GM18499 (cell line): Measurements from ENCODE around the gene ATP1A2.

Experiments used
- ATAC-seq: cut with Tn5 transposase; IDR thresholded peaks from one replicate; pipeline ENCODE4 v1.9.1; 2021; ENCODE audit warnings: moderate number of reproducible peaks; ENCODE audit not compliant: insufficient read depth, unreplicated experiment

ATP1A2 gene

DNA sequence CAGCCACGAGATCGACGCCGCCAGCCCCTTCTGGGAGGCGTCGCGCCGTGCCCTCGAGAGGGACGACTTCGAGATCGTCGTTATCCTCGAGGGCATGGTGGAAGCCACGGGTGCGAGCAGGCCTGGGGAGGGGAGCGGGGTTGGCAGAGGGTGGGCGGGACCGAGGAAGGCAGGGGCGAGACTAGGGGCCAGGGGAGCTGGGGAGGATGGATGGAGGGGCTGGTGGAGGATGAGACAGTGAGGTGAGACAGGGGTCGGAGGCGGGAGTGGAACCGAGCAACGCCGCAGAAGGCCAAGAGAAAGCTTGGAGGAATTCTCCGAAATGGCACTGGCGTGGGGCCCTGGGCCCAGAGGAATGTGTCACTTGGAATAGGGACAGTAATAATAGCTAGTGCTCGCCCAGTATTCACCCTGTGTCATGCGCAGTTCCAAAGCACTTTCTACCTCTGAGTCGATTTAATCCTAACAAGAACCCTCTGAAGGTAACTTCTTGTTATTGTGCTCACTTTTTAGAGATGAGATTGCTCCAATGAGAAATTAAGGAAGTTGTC, 30.7 kb upstream of the ATP1A2 start:
- no peak for ATAC-seq

DNA sequence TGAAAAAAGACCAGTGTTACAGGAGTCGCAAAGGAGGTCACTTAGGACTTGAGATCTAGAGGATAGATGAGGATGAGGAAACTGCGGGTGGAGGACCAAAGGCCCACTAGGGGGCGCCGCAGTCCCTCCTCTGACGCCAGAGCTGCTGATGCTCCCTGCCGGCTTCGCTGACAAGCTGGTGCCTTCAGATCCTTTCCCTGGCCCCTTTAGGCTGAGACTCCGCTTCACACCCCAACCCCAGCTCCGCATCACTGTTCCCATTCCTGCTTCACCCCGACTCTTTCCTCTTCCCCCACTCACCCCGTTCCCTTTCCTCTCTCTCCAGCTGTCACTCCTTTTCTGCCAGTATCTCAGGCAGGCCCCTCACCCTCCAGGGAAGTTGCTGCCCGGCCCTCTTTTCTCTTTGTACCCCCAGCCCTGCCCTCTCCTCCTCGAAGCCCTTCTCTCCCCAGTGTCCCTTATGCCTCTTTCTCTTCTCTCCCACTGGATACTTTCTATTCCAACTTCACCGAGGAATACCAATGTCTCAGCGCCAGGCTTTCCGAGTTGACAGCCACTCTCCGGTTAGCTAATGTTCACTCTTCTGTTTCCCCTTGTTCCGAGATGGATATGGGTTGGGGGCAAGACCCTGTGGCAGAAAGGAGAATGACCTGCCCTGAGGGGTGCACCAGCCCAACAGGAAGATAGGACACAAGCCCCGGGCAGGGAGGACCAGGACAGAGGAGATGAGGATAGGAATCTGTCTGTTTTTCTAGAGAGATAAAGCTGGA, 29.7 kb upstream of the ATP1A2 start:
- no peak for ATAC-seq

DNA sequence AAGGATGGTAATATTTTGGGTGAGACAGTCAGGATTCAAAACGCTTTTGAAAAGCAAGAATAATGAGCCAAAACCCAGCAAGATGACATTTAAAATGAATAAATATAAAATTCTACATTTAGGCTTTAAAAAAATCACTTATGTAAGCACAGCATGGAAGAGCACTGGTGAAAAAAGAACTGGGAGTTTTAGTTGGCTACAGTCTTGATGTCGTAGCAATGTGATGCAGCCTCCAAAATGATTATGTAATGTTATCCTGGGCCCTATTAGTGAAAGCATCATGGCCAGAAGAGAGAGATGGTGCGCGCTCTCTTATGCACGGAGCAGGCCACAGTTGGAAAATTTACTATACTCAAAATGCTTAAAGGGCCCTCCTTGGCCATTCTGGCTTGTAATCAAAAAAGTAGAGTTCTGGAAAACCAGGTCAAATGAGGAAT, 29.1 kb upstream of the ATP1A2 start:
- ATAC-seq: no peak

DNA sequence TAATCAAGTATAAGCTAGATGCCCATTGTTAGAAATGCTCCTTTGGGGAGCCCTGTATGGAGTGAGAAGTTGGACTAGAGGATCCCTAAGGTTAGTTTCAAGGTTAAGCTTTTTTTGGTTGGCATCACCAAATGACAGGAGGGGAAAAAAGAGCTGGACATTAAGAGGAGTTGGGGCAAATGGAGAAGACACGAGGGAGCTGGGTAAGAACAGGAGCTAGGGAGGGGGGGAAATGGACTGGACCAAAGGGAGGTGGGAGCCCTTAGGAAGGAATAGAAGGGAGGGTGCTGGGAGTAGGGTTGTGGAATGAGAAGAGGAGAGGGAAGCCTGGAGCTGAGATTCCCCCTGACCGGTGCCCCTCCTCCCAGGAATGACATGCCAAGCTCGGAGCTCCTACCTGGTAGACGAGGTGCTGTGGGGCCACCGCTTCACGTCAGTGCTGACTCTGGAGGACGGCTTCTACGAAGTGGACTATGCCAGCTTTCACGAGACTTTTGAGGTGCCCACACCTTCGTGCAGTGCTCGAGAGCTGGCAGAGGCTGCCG, 28.4 kb upstream of the ATP1A2 start:
- ATAC-seq: no peak

DNA sequence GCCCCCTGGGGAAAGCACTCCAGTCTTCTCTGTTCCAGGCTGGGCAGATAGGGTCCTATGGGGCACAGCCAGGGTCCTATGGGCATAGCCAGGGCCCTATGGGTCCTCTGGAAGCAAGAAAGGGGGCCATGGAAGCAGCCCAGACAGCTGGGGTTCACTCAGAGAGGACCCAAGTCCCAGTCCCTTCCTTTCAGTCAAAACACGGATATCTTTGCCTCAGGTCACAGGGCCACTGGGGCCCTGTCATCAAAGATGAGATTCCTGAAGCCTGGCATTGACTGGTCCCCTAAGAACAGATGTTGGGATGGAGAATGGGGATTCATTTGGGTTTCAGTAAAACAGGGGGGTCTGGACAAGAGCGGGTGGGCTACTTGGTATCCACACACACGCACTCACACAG, 25.7 kb upstream of the ATP1A2 start:
- no peak for ATAC-seq

DNA sequence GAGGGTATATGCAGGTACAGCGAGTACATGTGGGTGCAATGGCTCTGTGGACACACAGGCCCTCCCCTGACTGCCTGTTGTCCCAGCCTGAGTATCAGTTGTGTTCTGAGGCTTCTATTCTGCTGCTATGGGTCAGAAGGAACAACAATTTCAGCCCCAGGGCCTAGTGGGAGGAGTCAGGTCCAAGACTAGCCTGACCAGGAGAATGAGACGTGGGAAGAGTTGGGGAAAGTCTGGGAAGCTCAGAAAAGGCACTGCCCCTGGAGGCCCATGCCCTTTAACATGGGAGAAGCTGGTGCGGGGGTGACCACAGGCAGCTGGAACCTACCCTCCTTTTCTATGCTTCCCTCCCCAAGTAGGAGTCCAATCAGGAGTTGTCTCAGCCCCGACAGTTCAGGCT, 24.8 kb upstream of the ATP1A2 start:
- ATAC-seq: no peak

DNA sequence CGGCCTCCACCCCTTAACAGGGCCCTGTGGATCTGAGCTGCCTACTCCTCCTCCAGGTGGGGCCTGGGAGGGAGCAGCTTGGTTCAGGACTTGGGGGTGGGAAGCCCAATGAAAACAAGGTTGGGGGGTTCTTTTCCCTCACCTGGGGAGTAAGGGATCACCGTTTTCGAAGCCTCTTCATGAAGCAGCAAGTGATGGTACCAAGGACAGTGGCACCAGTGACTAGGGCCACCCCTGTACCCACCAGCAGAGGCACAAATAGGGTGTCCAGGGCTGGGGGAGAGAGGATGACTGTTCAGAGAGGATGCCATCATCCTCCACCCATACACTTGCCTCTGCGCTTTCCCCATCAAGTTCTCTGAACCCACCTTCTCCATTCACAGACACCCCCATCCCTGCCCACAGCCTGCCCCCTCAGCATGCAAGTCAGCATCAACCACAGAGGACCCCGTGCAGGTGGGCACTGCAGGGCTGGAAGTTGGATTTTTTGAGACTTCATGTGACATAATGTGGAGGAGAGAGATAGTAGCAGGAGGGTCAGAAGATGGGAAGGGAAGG, 23.8 kb upstream of the ATP1A2 start:
- no peak for ATAC-seq

DNA sequence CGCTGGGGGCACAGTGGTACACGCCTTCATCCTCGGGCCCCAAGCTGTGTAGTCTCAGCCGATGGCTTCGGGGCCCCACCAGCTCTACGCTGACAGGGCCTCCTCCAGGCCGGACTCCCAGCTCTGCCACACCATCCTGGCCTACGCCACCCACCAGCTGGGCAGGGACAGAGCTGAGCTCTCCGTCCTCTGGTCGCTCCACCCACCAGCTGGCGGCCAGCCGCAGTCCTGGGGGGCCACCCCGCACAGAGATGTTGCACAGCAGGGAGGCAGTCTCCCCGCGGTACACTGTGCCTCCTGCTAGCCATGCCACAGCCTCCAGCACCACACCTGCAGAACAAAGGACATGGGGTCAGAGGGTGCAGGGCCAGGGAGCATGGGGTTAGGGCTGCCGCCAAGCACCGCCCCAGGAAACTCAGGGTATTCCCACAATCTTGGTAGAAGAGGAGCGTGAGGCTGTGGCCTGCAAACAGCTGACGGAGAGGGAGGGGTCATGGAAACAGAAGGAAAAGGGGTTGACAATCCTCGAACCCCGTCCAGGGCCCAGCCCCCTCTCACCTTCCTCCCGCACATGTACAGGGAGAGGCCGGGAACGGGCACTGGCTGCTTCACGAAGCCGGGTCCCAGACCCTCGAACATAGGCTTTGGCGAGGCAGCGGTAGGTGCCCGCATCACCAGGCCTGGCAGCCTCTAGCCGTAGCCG, 23.0 kb upstream of the ATP1A2 start:
- ATAC-seq: no peak

DNA sequence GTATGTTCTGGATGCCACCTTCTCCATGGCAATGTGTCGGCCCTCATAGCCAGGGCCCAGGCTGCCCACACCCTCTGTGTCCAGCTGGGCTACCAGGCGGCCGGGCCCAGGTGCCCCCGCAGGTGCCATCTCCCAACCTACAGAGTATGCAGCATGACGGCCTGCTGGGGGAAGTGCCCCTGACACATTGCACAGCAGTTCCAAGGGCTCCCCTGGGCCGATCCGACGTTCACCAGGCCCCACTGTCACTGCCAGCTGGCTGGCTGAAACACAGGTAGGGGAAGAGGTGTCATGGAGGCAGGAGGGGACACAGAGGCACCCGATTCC, 22.5 kb upstream of the ATP1A2 start:
- no peak for ATAC-seq

DNA sequence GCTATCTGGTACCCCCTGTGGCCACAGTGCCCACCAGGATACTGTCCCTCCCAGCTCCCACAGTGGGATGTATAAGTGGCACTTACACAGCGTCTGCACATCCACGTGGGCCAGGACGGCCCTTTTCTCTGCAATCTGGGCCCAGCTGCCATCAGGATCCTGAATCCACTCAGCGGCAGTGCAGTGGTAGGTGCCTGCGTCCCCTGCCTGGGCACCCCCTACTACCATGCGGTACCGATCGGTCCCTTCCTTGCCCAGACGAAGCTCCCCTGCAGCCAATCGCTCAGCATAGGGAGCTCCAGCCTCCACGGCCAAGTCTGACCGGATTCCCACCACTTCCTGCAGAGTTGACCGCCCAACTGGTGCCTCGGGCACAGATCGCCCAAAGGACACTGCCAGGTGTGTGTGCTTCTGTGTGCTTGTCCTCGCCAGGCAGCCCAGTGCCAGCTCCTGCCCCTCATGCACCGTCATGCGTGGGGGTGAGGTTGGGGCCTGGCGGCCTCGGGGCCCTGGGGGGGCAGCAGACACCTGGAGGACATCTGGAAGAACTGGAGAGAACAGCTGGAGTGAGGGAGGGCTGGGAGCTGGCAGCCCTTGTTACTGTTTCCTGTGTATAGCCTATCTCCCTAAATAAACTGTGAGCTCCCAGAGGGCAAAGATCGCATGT, 21.8 kb upstream of the ATP1A2 start:
- no peak for ATAC-seq

DNA sequence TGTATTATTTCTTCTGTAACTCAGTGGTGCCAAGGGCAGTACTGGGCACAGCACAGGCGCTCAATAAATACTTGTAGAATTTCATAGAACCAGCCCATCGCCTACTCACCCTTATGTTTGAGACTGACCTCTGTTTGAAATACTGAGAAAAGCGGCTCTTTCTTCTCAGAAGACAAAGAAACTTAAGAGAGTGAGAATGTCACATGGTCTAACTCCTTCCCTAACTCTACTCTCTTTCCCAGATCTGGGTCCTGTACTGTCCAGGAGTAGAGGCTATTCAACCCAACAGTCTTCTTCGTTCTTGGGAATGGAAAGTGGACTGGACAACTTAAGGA, 21.3 kb upstream of the ATP1A2 start:
- ATAC-seq: no peak

DNA sequence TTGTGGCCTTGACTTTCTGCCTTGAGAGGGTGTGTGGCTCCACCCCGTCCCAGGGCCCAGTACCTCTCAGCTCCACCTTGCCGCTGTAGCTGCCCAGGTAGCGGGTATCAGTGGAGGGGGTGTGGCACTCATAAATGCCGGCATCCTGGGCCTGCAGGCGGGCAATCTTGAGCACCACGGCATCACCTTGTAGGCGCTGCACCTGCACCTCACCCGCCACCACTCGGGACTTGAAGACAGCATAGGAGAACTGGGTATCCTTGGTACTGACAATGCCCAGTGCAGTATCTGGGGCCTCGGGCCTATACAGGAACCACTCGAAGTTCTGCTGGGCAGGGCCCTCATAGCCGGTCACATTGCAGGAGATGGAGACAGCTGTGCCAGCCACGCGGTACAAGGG, 20.8 kb upstream of the ATP1A2 start:
- no peak for ATAC-seq

DNA sequence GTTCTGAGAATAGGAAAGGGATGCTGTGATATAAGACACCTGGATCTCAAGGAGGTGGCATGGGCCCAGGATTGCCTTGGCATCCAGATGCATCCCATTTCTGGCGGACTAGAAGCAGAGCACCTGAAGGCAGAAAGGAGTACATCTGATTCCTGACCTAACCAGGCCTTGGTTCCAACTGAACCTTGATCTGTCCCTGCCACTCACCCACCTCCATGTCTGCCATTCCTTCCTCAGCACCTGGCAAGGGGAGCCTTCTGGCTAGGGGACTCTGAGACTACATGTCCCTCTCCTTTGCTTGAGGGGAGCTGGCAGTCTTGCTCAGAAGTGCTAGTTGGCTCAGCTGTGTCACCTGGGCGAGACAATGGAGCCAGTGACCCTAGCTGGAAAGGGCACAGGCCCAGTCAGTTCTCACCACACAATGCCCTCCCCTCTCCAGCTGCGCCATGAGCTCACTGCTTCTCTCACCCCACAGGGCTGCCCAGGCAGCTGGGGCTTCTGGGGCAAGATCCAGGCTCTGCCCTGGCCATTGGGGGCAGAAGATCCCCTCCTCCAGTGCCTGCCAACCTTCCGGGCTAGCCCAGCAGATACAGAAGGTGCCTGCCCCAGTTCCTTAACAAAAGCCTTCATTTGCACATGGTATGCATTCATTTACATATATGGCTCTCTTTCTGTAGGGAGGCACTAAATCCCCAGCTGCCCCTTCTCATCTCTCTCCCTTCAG, 20.0 kb upstream of the ATP1A2 start:
- no peak for ATAC-seq

DNA sequence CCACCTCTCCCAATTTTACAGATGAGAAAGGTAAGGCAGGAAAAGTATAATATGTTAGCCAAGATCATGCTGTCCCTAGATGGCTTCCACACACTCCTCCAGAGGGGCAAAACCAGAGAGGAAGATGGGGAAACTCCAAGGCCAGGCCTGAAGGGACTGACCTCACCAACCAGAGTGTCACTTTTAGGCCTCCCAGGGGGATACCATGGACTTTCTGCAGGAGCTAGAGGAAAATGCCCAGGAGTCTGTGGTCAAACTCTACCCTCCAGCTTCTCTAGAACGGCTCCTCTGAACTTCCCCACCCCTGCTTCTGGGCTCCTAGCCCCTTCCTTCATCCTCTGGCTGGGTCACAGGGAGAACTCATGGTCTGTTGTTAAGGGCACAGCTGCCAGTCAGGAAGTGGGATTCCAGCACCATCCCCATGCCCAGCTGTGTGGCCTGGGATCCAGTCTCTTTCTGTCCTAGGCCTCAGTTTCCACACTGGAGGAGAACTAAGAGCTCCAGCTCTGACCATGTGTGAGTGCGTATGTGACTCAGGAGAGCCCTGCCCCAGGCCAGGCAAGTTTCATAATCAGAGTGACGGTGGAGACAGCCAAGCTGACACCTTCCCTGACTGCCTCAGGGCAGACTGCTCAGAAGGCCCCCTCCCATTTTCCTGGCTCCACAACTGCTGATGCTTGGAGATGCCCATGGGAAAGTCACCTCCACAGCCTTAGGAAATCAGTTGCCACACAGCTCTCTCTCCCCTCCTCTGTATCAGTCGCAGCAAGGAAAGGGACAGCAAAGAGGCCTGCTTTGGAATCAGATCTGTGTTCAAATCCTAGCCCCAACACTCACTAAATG, 19.1 kb upstream of the ATP1A2 start:
- no peak for ATAC-seq

DNA sequence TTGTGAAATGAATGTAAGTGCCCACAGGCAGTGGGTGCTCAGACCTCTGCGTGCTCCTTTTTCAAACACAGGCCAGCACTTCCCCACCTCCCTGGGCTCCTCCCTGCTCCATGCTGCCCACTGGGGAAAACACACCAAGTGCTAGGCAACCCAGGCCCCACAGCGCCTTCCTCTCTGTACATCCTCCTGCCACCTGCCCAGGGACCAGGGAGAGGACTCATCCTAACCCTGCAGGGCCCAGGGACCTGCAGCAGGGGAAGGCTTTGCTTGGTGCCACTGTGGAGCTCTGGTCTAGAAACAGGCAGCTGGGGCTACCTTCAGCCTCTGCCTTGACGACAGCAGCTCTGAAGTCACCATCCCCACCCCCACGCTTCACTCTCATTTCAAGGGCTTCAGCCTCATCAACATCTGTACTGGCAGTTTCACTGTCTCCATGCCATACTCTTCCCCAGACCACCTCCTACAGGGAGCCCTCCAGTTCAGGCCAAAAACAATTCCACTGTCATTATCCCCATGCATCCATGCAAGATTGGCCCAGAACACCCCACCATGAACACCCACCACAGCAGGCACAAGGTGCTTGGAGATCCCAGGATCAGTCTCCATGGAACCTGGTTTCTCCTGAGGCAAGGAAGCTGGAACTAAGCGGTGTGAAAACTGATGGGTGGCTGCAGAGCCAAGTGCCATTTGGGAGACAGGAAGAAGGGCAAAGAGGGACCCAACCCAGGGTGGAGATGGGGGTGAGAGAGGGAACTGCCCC, 18.2 kb upstream of the ATP1A2 start:
- ATAC-seq: no peak

DNA sequence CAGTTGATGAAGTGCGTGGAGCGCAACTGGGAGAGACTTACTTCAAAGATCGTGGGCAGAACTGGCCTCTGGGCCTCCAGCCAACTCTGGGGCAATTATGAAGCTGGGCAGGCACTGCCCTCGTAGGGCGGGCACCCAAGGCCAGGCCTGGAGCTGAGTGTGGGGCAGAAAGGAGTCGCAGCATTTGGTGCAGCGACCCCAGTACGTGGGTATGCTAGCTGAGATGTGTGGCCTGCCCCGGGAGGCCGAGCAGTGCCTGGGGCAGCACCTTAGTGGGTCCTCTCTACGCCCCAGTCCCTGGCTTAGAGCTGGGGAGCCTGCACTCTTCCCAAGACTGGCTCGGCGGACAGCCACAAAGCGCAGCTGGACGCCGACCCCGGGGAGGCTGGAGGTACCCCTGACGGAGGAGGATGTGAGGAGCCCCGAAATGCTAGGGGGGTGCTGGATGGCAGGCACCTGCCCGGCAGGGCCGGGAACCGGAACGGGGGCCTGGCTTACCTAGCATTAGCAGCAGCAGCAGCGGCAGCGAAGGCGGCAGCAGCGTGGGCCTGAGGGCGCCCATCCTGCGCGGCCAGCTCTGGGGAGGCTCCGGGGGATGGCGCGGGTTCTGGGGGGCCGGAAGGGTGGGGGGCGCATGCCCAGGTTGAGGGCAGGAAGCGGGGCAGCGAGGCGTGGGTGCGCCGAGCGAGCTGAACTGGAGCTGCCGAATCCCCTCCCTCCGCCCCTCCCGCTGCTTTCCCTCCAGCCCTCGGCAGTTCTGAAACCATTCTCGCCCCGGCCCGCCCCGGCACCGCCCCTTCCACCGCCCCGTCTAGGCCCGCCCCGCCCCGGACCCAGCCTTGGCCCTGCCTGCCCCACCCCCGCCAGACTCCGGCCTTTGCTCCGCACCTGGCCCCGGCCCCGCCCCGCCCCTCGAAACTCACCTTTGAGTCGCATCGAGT, 17.4 kb upstream of the ATP1A2 start, which contains the start of gene IGSF8:
Gene IGSF8 (minus strand): TSS at position 709 of the 941 bp plus-strand sequence. CDS start 147 bp downstream, at position 562.
- no peak for ATAC-seq

DNA sequence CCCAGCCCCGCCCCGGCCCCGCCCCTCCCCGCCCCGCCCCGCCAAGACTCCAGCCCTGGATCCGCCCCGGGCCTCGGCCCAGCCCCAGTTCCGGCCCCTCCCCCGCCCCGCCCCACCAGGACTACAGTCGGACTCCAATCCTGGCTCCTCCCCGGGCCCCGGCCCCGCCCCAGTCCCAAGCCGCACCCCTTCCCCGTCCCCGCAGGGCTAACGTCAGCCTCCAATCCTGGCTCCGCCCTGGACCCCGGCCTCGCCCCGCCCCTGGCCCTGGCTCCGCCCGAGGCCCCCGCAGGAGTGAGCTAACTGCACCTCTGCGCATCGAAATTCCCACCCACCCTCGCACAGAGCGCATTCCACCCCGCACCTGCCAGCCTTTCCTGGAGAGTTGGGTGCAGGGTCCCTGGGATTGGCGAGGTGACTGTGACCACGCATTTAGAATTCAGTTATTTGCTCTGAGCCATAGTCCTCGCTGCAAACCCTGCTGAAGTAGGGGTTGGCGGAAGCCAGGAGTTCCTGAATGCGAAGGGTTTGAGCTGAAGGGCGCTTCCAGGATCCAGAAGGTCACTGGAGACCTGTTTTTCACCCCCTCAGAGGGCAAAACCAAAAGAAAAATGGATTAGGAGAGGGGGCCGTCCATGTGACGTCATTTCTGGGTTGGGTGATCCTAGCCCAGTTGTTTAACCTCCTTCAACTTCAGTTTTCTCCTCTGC, 16.6 kb upstream of the ATP1A2 start:
- ATAC-seq: peak; percentile 49
